ENCODE measurements around the gene MFGE8.

GRCh38 chr15:88865498-88866099, 47.6 kb downstream of the MFGE8 start:
- TF ChIP-seq EZH2 (IDR thresholded peaks at IDR 0.05; ENCODE audit: borderline replicate concordance, low read depth, low read length, poor library complexity, severe bottlenecking) (no peak), CTCF (conservative IDR thresholded peaks at IDR 0.05; ENCODE audit: low read depth, low read length) (no peak)

Data from A673 (cell line).